BE2C (cell line): Measurements from ENCODE around the gene KCNQ1OT1.

Source experiments
- DNase-seq: peaks from one replicate; pipeline ENCODE4 v3.0.0-alpha.2; 2020
- H3K27me3 ChIP-seq: fragments of 250-450 bp; sonication (Bioruptor Pico); 2 replicates; pipeline ENCODE4 v1.5.1; 2020; ENCODE audit warnings: mild to moderate bottlenecking
- H3K36me3 ChIP-seq: fragments of 250-450 bp; sonication (Bioruptor Pico); 2 replicates; pipeline ENCODE4 v1.5.1; 2020; ENCODE audit warnings: mild to moderate bottlenecking
- H3K4me1 ChIP-seq: fragments of 250-450 bp; sonication (Bioruptor Pico); 2 replicates; pipeline ENCODE4 v1.5.1; 2020
- H3K4me3 ChIP-seq: 2 replicates; pipeline ENCODE4 v1.5.1; 2011; ENCODE audit warnings: low read depth, low read length
- H3K9me3 ChIP-seq: fragments of 250-450 bp; sonication (Bioruptor Pico); 2 replicates; pipeline ENCODE4 v1.5.1; 2020
- TF ChIP-seq, protein P1 (sequence below): IDR thresholded peaks from 2 replicates; pipeline ENCODE4 v1.5.1; 2012; ENCODE audit warnings: mild to moderate bottlenecking, low read depth, low read length

The KCNQ1OT1 gene

DNA sequence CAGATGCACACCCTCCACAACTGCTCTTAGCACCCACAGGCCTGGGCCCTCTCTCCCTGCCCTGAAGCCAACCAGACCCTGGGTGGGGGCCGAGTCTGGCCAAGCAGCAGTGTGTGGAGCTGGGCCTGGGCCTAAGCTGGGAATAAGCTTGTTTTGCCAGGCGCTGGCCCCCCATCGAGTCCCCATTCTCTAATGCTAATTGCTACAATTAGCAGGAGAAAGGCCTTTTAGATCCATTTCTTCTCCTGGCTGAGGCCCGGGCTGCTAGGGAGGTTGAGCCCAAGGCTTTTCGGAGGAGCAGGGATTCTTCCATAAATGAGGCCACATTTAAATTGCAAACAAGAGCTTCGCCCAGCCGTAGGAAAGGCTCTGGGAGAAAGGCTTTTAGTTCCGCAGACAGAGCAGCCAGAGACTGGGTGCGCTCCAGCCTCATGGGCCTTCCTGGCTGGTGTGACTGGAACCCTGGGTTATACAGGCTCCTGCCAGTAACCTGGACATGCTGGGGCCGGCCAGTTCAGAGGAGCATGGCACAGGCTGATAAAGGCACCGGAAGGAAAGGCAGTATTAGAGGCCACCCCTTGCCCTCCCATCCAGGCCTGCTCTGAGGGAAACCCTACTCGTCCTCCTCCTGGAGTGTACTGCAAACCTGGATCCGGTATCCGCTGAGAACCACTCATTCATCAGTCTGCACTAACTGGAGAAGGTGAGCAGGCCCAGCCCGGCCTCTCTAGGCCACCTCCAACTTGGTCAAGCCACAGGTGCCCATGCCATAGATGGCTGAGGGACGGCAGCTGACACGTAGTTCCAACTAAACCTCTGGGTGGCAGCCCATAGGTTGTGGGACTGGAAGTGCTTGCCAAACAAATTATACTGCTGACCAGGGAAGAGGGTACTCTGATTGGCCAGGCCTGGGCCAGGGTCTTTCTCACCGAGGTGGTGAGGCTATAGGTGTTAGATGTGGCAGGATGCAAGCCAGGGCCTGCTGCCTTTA, 6.2 kb downstream of the KCNQ1OT1 start:
- Histone ChIP-seq H3K4me1 (no peaks in the 10 kb centered on the region), H3K27me3 (no peaks in the 10 kb centered on the region), H3K36me3 (no peaks in the 10 kb centered on the region; the same call in 1 of the 2 replicates), H3K4me3 (no peak overlapping the region), H3K9me3 (no peaks in the 10 kb centered on the region)
- no peak for DNase-seq
- TF ChIP-seq, protein P1, sequence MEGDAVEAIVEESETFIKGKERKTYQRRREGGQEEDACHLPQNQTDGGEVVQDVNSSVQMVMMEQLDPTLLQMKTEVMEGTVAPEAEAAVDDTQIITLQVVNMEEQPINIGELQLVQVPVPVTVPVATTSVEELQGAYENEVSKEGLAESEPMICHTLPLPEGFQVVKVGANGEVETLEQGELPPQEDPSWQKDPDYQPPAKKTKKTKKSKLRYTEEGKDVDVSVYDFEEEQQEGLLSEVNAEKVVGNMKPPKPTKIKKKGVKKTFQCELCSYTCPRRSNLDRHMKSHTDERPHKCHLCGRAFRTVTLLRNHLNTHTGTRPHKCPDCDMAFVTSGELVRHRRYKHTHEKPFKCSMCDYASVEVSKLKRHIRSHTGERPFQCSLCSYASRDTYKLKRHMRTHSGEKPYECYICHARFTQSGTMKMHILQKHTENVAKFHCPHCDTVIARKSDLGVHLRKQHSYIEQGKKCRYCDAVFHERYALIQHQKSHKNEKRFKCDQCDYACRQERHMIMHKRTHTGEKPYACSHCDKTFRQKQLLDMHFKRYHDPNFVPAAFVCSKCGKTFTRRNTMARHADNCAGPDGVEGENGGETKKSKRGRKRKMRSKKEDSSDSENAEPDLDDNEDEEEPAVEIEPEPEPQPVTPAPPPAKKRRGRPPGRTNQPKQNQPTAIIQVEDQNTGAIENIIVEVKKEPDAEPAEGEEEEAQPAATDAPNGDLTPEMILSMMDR: 0 out of 2 replicates have a peak, but pooled peaks have one; percentile 9

DNA sequence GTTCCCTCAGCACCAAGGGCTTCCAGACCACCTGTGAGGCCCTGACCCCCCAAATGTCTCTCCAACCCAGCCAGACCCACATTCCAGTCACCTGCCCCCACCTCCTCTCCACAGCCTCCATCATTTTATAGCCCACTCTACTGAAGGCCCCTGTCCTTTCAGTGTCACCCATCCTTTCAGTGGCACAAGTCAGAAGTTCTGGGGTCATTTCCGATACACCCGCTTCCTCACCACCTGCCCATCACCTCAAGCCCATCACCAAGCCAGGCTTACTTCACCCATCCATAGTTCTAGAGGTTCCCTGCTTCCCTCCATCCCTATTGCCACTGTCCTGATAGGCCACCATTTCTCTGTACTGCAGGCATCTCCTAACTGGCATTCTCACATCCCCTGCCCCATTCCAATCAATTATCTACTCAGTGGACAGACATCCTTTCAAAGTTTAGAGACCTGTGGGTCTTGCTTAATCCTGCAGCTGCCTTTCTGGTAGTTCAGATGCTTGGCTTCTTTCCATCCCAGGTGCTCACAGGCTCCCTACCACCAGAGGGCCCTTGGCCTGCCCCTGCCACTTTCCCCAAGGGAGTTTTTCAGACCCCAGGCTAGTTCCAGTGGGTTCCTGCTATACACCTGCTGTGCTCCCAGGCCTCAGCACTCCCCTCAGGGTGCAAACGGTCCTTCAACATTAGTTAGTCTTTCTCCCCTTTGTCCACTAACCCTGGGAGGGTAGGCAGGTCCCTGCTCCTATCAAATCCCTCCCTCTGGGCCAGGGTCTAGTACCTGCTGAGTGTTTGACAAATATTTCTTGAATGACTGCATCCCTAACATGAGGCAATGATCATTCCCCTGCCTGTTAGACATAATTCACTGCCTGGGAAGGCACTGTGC, 7.6 kb downstream of the KCNQ1OT1 start:
- H3K4me3 ChIP-seq: no peak overlapping the region
- TF ChIP-seq, protein P1: peak; percentile 50
- no peak for DNase-seq
- no peaks in the 10 kb centered on the region for H3K27me3 ChIP-seq
- H3K36me3 ChIP-seq: no peaks in the 10 kb centered on the region; the same call in 1 of the 2 replicates
- no peaks in the 10 kb centered on the region for H3K9me3 ChIP-seq
- H3K4me1 ChIP-seq: no peaks in the 10 kb centered on the region

DNA sequence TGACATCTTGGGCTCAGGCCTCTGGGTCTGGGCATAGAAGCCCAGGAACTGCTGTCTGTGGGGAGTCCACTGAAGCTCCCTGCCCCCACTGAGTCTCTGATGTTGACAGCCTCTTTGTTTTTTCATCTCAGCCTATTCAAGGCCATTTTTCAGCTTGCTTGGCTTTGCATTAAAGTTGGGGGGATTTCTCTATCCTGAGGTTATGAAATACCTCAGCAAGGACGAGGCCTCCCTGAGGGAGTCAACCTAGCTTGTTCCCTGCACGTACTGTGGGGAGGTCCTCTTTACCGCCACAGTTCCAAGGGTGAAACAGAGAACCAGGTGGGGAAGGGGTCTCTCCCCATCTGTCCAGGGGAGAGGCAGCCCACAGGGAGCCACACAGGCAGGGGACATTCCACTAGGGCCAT, 8.4 kb downstream of the KCNQ1OT1 start:
- H3K9me3 ChIP-seq: no peaks in the 10 kb centered on the region
- TF ChIP-seq, protein P1: no peak
- no peaks in the 10 kb centered on the region; the same call in 1 of the 2 replicates for H3K36me3 ChIP-seq
- no peaks in the 10 kb centered on the region for H3K4me1 ChIP-seq
- H3K4me3 ChIP-seq: no peak overlapping the region
- H3K27me3 ChIP-seq: no peaks in the 10 kb centered on the region
- DNase-seq: no peak

DNA sequence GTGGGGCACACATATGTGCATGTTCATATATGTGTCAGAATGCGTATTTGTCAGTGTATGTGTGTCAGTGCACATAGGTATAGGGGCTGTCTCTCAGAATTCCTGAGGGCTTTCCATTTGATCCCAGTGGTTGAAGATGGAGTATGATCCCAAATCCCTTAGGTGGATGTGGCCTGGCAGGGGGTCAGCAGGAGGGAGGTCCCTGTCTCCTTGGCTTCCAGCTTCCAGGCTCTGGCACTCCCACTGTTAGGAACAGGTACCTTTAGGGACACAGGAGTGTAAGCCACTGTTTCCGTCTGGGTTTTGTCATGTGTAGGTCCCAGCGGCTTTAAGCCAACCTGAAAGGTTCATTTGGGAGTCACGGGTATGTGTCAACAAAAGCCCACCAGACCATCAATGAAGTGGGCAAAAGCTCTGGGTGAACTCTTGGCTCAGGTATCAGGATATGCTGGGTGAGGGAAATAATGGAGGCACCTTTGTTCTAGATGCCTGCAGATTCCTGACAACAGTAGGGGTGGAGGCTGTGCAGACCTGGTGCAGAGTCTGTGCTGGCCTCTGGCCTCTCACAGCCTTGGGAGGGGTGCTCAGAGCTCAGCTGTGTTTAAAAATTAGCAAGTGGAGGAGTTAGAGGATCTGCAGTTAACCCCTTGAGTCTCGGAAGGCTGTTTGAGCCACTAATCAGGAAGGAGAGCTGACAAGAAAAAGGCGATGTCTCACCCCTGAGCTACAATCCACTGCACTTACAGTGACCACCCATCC, 9.0 kb downstream of the KCNQ1OT1 start:
- Histone ChIP-seq H3K4me1 (no peaks in the 10 kb centered on the region), H3K27me3 (no peaks in the 10 kb centered on the region), H3K36me3 (no peaks in the 10 kb centered on the region; the same call in 1 of the 2 replicates), H3K4me3 (no peak overlapping the region), H3K9me3 (no peaks in the 10 kb centered on the region)
- no peak for DNase-seq
- TF ChIP-seq, protein P1: no peak

DNA sequence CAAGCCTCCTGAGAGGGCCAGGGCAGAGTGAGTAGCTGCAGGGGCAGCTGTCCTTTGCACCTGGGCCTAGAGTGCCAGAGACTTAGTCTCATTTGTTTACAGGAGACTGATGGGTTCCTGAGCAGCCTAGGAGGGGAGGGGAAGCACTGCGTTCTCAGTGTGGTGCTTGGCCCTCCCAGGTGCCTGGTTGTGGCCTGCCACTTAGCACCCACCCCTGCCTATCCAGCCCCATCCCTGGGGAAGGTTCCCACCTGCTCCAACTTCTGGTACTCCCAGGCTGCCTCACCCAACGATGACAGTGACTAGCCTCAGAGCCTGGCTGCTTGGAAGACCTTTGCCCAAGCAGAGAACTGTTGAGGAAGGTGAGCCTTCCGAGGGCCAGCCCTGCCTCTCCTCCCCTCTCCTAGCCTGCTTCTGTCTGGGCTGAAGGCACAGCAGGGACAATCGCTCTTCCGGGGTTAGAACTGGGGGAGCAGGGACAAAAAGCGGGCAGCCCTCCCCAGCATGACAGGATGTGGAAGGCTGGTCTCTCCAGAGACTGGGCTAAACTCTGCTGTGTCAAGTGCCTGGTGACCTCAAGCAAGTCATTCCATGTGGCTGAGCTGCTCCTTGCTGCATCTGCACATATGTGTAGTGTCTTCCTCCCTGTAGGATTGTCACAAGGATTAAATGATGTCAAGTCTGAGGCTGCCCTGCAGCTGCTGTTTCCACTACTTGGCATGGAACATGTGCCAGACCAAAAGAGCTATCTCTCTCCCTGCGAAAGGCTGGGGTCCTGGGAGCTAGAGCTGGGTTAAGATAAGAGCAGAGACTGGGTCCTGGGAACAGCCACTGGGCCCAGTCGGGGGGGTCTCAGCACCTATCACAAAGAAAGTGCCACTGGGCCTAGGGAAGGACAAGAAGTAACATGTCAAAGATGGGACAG, 9.9 kb downstream of the KCNQ1OT1 start:
- no peak for DNase-seq
- Histone ChIP-seq H3K36me3 (no peaks in the 10 kb centered on the region; the same call in 1 of the 2 replicates), H3K4me3 (no peak overlapping the region), H3K27me3 (no peaks in the 10 kb centered on the region), H3K9me3 (no peaks in the 10 kb centered on the region), H3K4me1 (no peaks in the 10 kb centered on the region)
- TF ChIP-seq, protein P1: no peak
